Smooth muscle cell (in vitro differentiated cells): ENCODE data around the gene ZNF80. TPM values are rescaled to one million over a fixed set of nuclear protein-coding genes. Genes with fewer than 3 reads are reported as not detected.
"Not testable (repeated sequence)": the region's sequence is repeated elsewhere in the genome, so short reads cannot be mapped to it uniquely, and the experiment has no call there.

ENCODE experiments used
- DNase-seq: peaks from one replicate; lab custom pipeline; 2025; ENCODE audit not compliant: unreplicated experiment; lab: John Stamatoyannopoulos, UW
- H2AFZ ChIP-seq: fragments of 200-600 bp; sonication (generic); 2 replicates; pipeline ENCODE4 v1.6.0; 2016; ENCODE audit warnings: antibody characterized with exemption, low read depth, mild to moderate bottlenecking
- H3F3A ChIP-seq: fragments of 200-600 bp; sonication (generic); 2 replicates; pipeline ENCODE4 v1.6.0; 2017; ENCODE audit warnings: antibody characterized with exemption, low read depth
- H3K27ac ChIP-seq: fragments of 200-600 bp; sonication (generic); 2 replicates; pipeline ENCODE4 v1.5.1; 2016; ENCODE audit warnings: low read depth, mild to moderate bottlenecking
- H3K27me3 ChIP-seq: fragments of 200-600 bp; sonication (generic); 2 replicates; pipeline ENCODE4 v1.6.1; 2016; ENCODE audit warnings: low read depth, mild to moderate bottlenecking
- H3K36me3 ChIP-seq: fragments of 200-600 bp; sonication (generic); 2 replicates; pipeline ENCODE4 v1.5.1; 2016; ENCODE audit warnings: low read depth
- H3K4me1 ChIP-seq: fragments of 200-600 bp; sonication (generic); 2 replicates; pipeline ENCODE4 v1.5.1; 2016; ENCODE audit warnings: low read depth
- H3K4me2 ChIP-seq: fragments of 200-600 bp; sonication (generic); 2 replicates; pipeline ENCODE4 v1.6.0; 2016; ENCODE audit warnings: mild to moderate bottlenecking
- H3K4me3 ChIP-seq: fragments of 200-600 bp; sonication (generic); 2 replicates; pipeline ENCODE4 v1.5.1; 2016; ENCODE audit warnings: mild to moderate bottlenecking
- H3K79me2 ChIP-seq: fragments of 200-600 bp; sonication (generic); 2 replicates; pipeline ENCODE4 v1.6.0; 2016; ENCODE audit warnings: low read depth, mild to moderate bottlenecking
- H3K9ac ChIP-seq: fragments of 200-600 bp; sonication (generic); 2 replicates; pipeline ENCODE4 v1.6.0; 2016; ENCODE audit warnings: low read depth
- H3K9me3 ChIP-seq: fragments of 200-600 bp; sonication (generic); replicated peaks from 2 replicates; pipeline ENCODE4 v1.5.1; 2016; ENCODE audit warnings: low read depth
- H4K20me1 ChIP-seq: fragments of 200-600 bp; sonication (generic); 2 replicates; pipeline ENCODE4 v1.6.0; 2016; ENCODE audit warnings: low read depth
- CTCF ChIP-seq: fragments of 200-600 bp; sonication (generic); IDR thresholded peaks from 2 replicates; pipeline ENCODE4 v1.5.1; 2017; ENCODE audit warnings: borderline replicate concordance, mild to moderate bottlenecking, antibody characterized with exemption; ENCODE audit not compliant: insufficient read depth, poor library complexity, severe bottlenecking
- WGBS: methylation state at CpG from one replicate; pipeline ENCODE4 v1.1.7; 2016; ENCODE audit warnings: low lambda C conversion rate; 5-methylcytosine and 5-hydroxymethylcytosine counted together
- polyA plus RNA-seq: library from polyadenylated mRNA; unstranded; fragments of >200 nt; fragmentation: Nextera tagmentation; extraction: Ambion mirVana; gene quantifications from 2 replicates; pipeline ENCODE4 v1.2.1, GENCODE V29; 2016
- total RNA-seq: library from RNA; depleted of rRNA; stranded (reverse); fragments of >200 nt; gene quantifications from 2 replicates; pipeline ENCODE4 v1.2.3, GENCODE V29; 2014

Gene ZNF80
- total and polyA plus RNA-seq, 2 experiments from 2014 or later = not detected

- TF ChIP-seq CTCF = no peak
- no peak overlapping the region for H3K4me3 ChIP-seq
- DNase-seq = no peak
- no peak overlapping the region for H2AFZ ChIP-seq
- H3K4me2 ChIP-seq = no peak overlapping the region
- H3K9me3 ChIP-seq = no peaks in the 10 kb centered on the region
- 81% methylated on average over 2 of the region's 2 CpGs for WGBS
- H3K9ac ChIP-seq = no peak overlapping the region
- no peaks in the 10 kb centered on the region for H3K36me3 ChIP-seq
- H3K79me2 ChIP-seq = no peaks in the 10 kb centered on the region
- no peak overlapping the region for H3K27ac ChIP-seq
- H4K20me1 ChIP-seq = no peaks in the 10 kb centered on the region
- no peaks in the 10 kb centered on the region for H3F3A ChIP-seq
- H3K27me3 ChIP-seq = no peaks in the 10 kb centered on the region
- no peaks in the 10 kb centered on the region for H3K4me1 ChIP-seq
These were observed 3.9 kb upstream of the ZNF80 start for GRCh38 chr3:114241262-114241661.

- not testable (repeated sequence) for H3K4me2 ChIP-seq, DNase-seq, H3K9ac ChIP-seq, H3K27me3 ChIP-seq, H3K4me3 ChIP-seq, H3K27ac ChIP-seq, H2AFZ ChIP-seq, H3K9me3 ChIP-seq, H4K20me1 ChIP-seq, H3K4me1 ChIP-seq, H3F3A ChIP-seq, H3K79me2 ChIP-seq, H3K36me3 ChIP-seq
- WGBS = 95% methylated on average over 27 of the region's 34 CpGs
These were observed 888 bp upstream of the ZNF80 start for GRCh38 chr3:114238146-114238785.

GRCh38 chr3:114235431-114235830 lies 1.9 kb downstream of the ZNF80 start:
- no peaks in the 10 kb centered on the region for H4K20me1 ChIP-seq
- no peak overlapping the region for H3K4me3 ChIP-seq
- TF ChIP-seq CTCF = no peak
- no peaks in the 10 kb centered on the region for H3F3A ChIP-seq
- H3K4me2 ChIP-seq = no peak overlapping the region
- no peaks in the 10 kb centered on the region for H3K27me3 ChIP-seq
- no peaks in the 10 kb centered on the region for H3K4me1 ChIP-seq
- H3K9me3 ChIP-seq = no peaks in the 10 kb centered on the region
- no peaks in the 10 kb centered on the region for H3K36me3 ChIP-seq
- 95% methylated on average over 3 of the region's 3 CpGs for WGBS
- DNase-seq = no peak
- H3K79me2 ChIP-seq = no peaks in the 10 kb centered on the region
- H2AFZ ChIP-seq = no peak overlapping the region
- H3K9ac ChIP-seq = no peak overlapping the region
- no peak overlapping the region for H3K27ac ChIP-seq

- WGBS = 91% methylated on average over 3 of the region's 3 CpGs
- no peaks in the 10 kb centered on the region for H3K27me3 ChIP-seq
- no peak for TF ChIP-seq CTCF
These were observed 2.6 kb downstream of the ZNF80 start for GRCh38 chr3:114234745-114235144.

More at GRCh38 chr3:114234745-114235144, 2.6 kb downstream of the ZNF80 start:
- Histone ChIP-seq H3K27ac (no peak overlapping the region), H4K20me1 (no peaks in the 10 kb centered on the region), H3F3A (no peaks in the 10 kb centered on the region), H3K9me3 (no peaks in the 10 kb centered on the region), H2AFZ (no peak overlapping the region), H3K4me2 (no peak overlapping the region), H3K36me3 (no peaks in the 10 kb centered on the region), H3K9ac (no peak overlapping the region), H3K4me1 (no peaks in the 10 kb centered on the region), H3K79me2 (no peaks in the 10 kb centered on the region), H3K4me3 (no peak overlapping the region)
- no peak for DNase-seq
